Prostate gland (tissue), 2 donors: Measurements from ENCODE around the gene KRTAP20-2. TPM values are rescaled to one million over a fixed set of nuclear protein-coding genes. Genes with fewer than 3 reads are reported as not detected.

Experiments
- DNase-seq: peaks from one replicate; pipeline ENCODE4 v3.0.0-alpha.2; 2019; ENCODE audit warnings: low spot score
- H3K27ac ChIP-seq, 2 donors: fragments of 200-600 bp; sonication (generic); 2 replicates each; pipeline ENCODE4 v1.5.1; 2017 to 2019
- H3K27me3 ChIP-seq: fragments of 200-600 bp; sonication (generic); replicated peaks from 2 replicates; pipeline ENCODE4 v1.5.1; 2019; ENCODE audit not compliant: insufficient read depth
- H3K36me3 ChIP-seq, 2 donors: fragments of 200-600 bp; sonication (generic); 1 replicate in 1 of 2; 2 replicates in 1 of 2; pipeline versions ENCODE4 v1.5.1 to v1.8.1; 2017 to 2019
- H3K4me1 ChIP-seq: fragments of 200-600 bp; sonication (generic); replicated peaks from 2 replicates; pipeline ENCODE4 v1.5.1; 2019
- H3K4me3 ChIP-seq, 2 donors: fragments of 200-600 bp; sonication (generic); 2 replicates each; pipeline ENCODE4 v1.5.1; 2017 to 2019
- H3K9me3 ChIP-seq: fragments of 200-600 bp; sonication (generic); 2 replicates; pipeline ENCODE4 v1.5.1; 2017
- CTCF ChIP-seq, 4 experiments: fragments of 200-600 bp in 2 of 4; fragments of 450-650 bp in 2 of 4; sonication (generic) in 2 of 4; IDR thresholded peaks; 1 replicate in 3 of 4; 2 replicates in 1 of 4; pipeline ENCODE4 v1.5.1; 2016 to 2019; ENCODE audit warnings: antibody characterized with exemption in 4 of 4, mild to moderate bottlenecking in 2 of 4, moderate library complexity in 2 of 4
- POLR2A ChIP-seq: fragments of 450-650 bp; IDR thresholded peaks from one replicate; pipeline ENCODE4 v1.6.1; 2016; ENCODE audit warnings: antibody characterized with exemption, mild to moderate bottlenecking
- POLR2AphosphoS5 ChIP-seq: sonication (generic); formaldehyde crosslinking; IDR thresholded peaks from one replicate; pipeline ENCODE4 v1.6.1; 2017; ENCODE audit warnings: antibody characterized with exemption
- WGBS: methylation state at CpG from one replicate; pipeline ENCODE4 v1.1.5; 2018; 5-methylcytosine and 5-hydroxymethylcytosine counted together
- intact Hi-C: fragments of 100-400 bp; cut with DNase I; formaldehyde crosslinking; loops from one replicate; pipeline ENCODE4 v1.14.2; 2022
- total RNA-seq, 2 donors: library from RNA; depleted of rRNA; stranded (reverse); fragments of >200 nt; gene quantifications; one replicate each; pipeline ENCODE4 v1.1.0, GENCODE V29; 2016

The KRTAP20-2 gene
- total RNA-seq, result not detected

- Histone ChIP-seq H3K4me1 (no peaks in the 10 kb centered on the region), H3K4me3 (no peak within 1 kb of the TSS), H3K36me3 (no peaks in the 10 kb centered on the region), H3K27me3 (no peaks in the 10 kb centered on the region), H3K9me3 (no peaks in the 10 kb centered on the region), H3K27ac (no peak within 1 kb of the TSS)
- DNase-seq, result no peak
- no peak for TF ChIP-seq POLR2AphosphoS5
- no peak for TF ChIP-seq POLR2A
- 81% methylated on average over 1 of the region's 1 CpG for WGBS
- intact Hi-C loops, result no loop called here
Measured at GRCh38 chr21:30634906-30635305, at the start of gene KRTAP20-2. TSS of gene KRTAP20-2 (plus strand) at chr21:30635206. CDS start at chr21:30635264, 58 bp downstream.

- intact Hi-C loops, result no loop called here
- no peak within 1 kb of the TSS for H3K27ac ChIP-seq
- H3K9me3 ChIP-seq, result no peaks in the 10 kb centered on the region
- no peaks in the 10 kb centered on the region for H3K27me3 ChIP-seq
- H3K36me3 ChIP-seq, result no peaks in the 10 kb centered on the region
- no peak within 1 kb of the TSS for H3K4me3 ChIP-seq
- DNase-seq, result no peak
- no peaks in the 10 kb centered on the region for H3K4me1 ChIP-seq
- TF ChIP-seq POLR2A (no peak), POLR2AphosphoS5 (no peak), CTCF (IDR thresholded peaks at IDR 0.05) (no peak)
Measured at GRCh38 chr21:30590297-30590696, 44.7 kb upstream of the KRTAP20-2 start, which contains the start of gene KRTAP22-2. TSS of gene KRTAP22-2 (minus strand) at chr21:30590397.

- Histone ChIP-seq H3K4me1 (no peaks in the 10 kb centered on the region), H3K27me3 (no peaks in the 10 kb centered on the region), H3K4me3 (no peak within 1 kb of the TSS), H3K36me3 (no peaks in the 10 kb centered on the region), H3K27ac (no peak within 1 kb of the TSS), H3K9me3 (no peaks in the 10 kb centered on the region)
- 93% methylated on average over 4 of the region's 4 CpGs for WGBS
- DNase-seq, result no peak
- intact Hi-C loops, result no loop called here
- TF ChIP-seq POLR2AphosphoS5 (no peak), POLR2A (no peak), CTCF (IDR thresholded peaks at IDR 0.05) (no peak)
Measured at GRCh38 chr21:30592140-30592539, 42.9 kb upstream of the KRTAP20-2 start, which contains the start of gene KRTAP6-3. TSS of gene KRTAP6-3 (plus strand) at chr21:30592440. CDS start at chr21:30592446, 6 bp downstream.

GRCh38 chr21:30598802-30599201, 36.2 kb upstream of the KRTAP20-2 start, which contains the start of gene KRTAP6-2:
TSS of gene KRTAP6-2 (minus strand) at chr21:30598902. CDS start at chr21:30598874, 28 bp downstream.
- intact Hi-C loops, result no loop called here
- Histone ChIP-seq H3K27ac (no peak within 1 kb of the TSS), H3K4me1 (no peaks in the 10 kb centered on the region), H3K36me3 (no peaks in the 10 kb centered on the region), H3K9me3 (no peaks in the 10 kb centered on the region), H3K4me3 (no peak within 1 kb of the TSS), H3K27me3 (no peaks in the 10 kb centered on the region)
- DNase-seq, result no peak
- TF ChIP-seq POLR2AphosphoS5 (no peak), CTCF (IDR thresholded peaks at IDR 0.05) (no peak), POLR2A (no peak)
- WGBS, result 96% methylated on average over 6 of the region's 6 CpGs

GRCh38 chr21:30600787-30601186, 34.2 kb upstream of the KRTAP20-2 start, which contains the start of gene KRTAP22-1:
TSS of gene KRTAP22-1 (plus strand) at chr21:30601087.
- TF ChIP-seq POLR2AphosphoS5, result no peak
- no peak for TF ChIP-seq POLR2A
- TF ChIP-seq CTCF (IDR thresholded peaks at IDR 0.05), result no peak
- WGBS, result 0% methylated on average over 1 of the region's 1 CpG
- H3K27me3 ChIP-seq, result no peaks in the 10 kb centered on the region
- H3K4me3 ChIP-seq, result no peak within 1 kb of the TSS
- no peaks in the 10 kb centered on the region for H3K36me3 ChIP-seq
- intact Hi-C loops, result no loop called here
- no peaks in the 10 kb centered on the region for H3K4me1 ChIP-seq
- H3K27ac ChIP-seq, result no peak within 1 kb of the TSS
- no peak for DNase-seq
- no peaks in the 10 kb centered on the region for H3K9me3 ChIP-seq
